Testis (tissue), 3 donors: ENCODE measurements around the gene GALNT18. TPM values are rescaled to one million over a fixed set of nuclear protein-coding genes. Genes with fewer than 3 reads are reported as not detected.

Experiments used
- DNase-seq: peaks from one replicate; pipeline ENCODE4 v3.0.0-alpha.2; 2019
- H3K27ac ChIP-seq, 2 donors: fragments of 200-600 bp; sonication (generic); one replicate each; pipeline ENCODE4 v1.5.1; 2019
- H3K27me3 ChIP-seq: fragments of 200-600 bp; sonication (generic); one replicate; pipeline ENCODE4 v1.5.1; 2019
- H3K36me3 ChIP-seq: fragments of 200-600 bp; sonication (generic); one replicate; pipeline ENCODE4 v1.5.1; 2017; ENCODE audit warnings: low read depth; ENCODE audit errors: missing control alignments
- H3K4me1 ChIP-seq: fragments of 200-600 bp; sonication (generic); one replicate; pipeline ENCODE4 v1.5.1; 2019
- H3K4me3 ChIP-seq, 2 donors: fragments of 200-600 bp; sonication (generic); one replicate each; pipeline ENCODE4 v1.5.1; 2017 to 2019
- H3K9me3 ChIP-seq: fragments of 200-600 bp; sonication (generic); one replicate; pipeline ENCODE4 v1.5.1; 2017
- CTCF ChIP-seq, 3 experiments: fragments of 450-650 bp in 2 of 3; fragments of 200-600 bp in 1 of 3; sonication (generic) in 1 of 3; IDR thresholded peaks; one replicate each; pipeline ENCODE4 v1.5.1; 2016 to 2019; ENCODE audit warnings: antibody characterized with exemption in 3 of 3, mild to moderate bottlenecking in 2 of 3, moderate library complexity in 1 of 3
- POLR2A ChIP-seq: fragments of 450-650 bp; IDR thresholded peaks from one replicate; pipeline ENCODE4 v1.6.1; 2017; ENCODE audit warnings: antibody characterized with exemption, mild to moderate bottlenecking, moderate library complexity
- WGBS, 2 donors: methylation state at CpG; one replicate each; pipeline ENCODE4 v1.1.5; 2018; 5-methylcytosine and 5-hydroxymethylcytosine counted together
- intact Hi-C: fragments of 100-400 bp; cut with DNase I; formaldehyde crosslinking; loops from one replicate; pipeline ENCODE4 v1.15.1; 2023; ENCODE audit warnings: low total_unique reads
- polyA plus RNA-seq: library from polyadenylated mRNA; stranded (reverse); fragments of 350-450 nt; fragmentation: Illumina TruSeq; extraction: RNeasy Lipid Tissue Mini Kit (QIAGEN cat#74804); gene quantifications from one replicate; pipeline ENCODE4 v1.2.3, GENCODE V29; 2014; ENCODE audit warnings: low read depth, low replicate concordance; ENCODE audit not compliant: insufficient read depth
- total RNA-seq, 2 donors: library from RNA; depleted of rRNA; stranded (reverse); fragments of >200 nt; gene quantifications; one replicate each; pipeline ENCODE4 v1.2.3, GENCODE V29; 2016

Gene GALNT18
- total and polyA plus RNA-seq, 3 donors from 2014 or later: 39.2 to 106 (median 73.9) TPM

GRCh38 chr11:11533751-11534150 lies 88.1 kb downstream of the GALNT18 start:
- no peak overlapping the region for H3K27ac ChIP-seq
- WGBS, 2 donors: 80 to 84% methylated on average over 6 to 7 of the region's 7 CpGs
- H3K36me3 ChIP-seq: no peaks in the 10 kb centered on the region
- peaks cover 42% of the 10 kb centered on the region for H3K4me1 ChIP-seq
- TF ChIP-seq POLR2A (no peak), CTCF (IDR thresholded peaks at IDR 0.05) (no peak)
- intact Hi-C loops: no loop called here
- DNase-seq: no peak
- H3K27me3 ChIP-seq: no peaks in the 10 kb centered on the region
- H3K9me3 ChIP-seq: no peaks in the 10 kb centered on the region
- H3K4me3 ChIP-seq: no peak overlapping the region

- Histone ChIP-seq H3K4me1 (peaks cover 35% of the 10 kb centered on the region), H3K36me3 (no peaks in the 10 kb centered on the region), H3K9me3 (no peaks in the 10 kb centered on the region), H3K4me3 (no peak overlapping the region), H3K27me3 (no peaks in the 10 kb centered on the region), H3K27ac (no peak overlapping the region)
- 90 to 98% methylated on average over 2 of the region's 2 CpGs for WGBS, 2 donors
- intact Hi-C loops: no loop called here
- TF ChIP-seq POLR2A (no peak), CTCF (IDR thresholded peaks at IDR 0.05) (no peak)
- no peak for DNase-seq
Measured at GRCh38 chr11:11533057-11533456, 88.7 kb downstream of the GALNT18 start.

GRCh38 chr11:11532574-11532973 lies 89.2 kb downstream of the GALNT18 start:
- DNase-seq: no peak
- no peak for TF ChIP-seq POLR2A
- no peak for TF ChIP-seq CTCF (IDR thresholded peaks at IDR 0.05)
- WGBS, 2 donors: 49 to 63% methylated on average over 2 of the region's 2 CpGs
- intact Hi-C loops: no loop called here
- Histone ChIP-seq H3K36me3 (no peaks in the 10 kb centered on the region), H3K27me3 (no peaks in the 10 kb centered on the region), H3K4me1 (peaks cover 32% of the 10 kb centered on the region), H3K4me3 (no peak overlapping the region), H3K27ac (no peak overlapping the region), H3K9me3 (no peaks in the 10 kb centered on the region)

GRCh38 chr11:11531131-11531908 lies 90.5 kb downstream of the GALNT18 start:
- peaks cover 29% of the 10 kb centered on the region for H3K4me1 ChIP-seq
- intact Hi-C loops: no loop called here

More at GRCh38 chr11:11531131-11531908, 90.5 kb downstream of the GALNT18 start:
- Histone ChIP-seq H3K4me3 (no peak overlapping the region), H3K27ac (no peak overlapping the region), H3K36me3 (no peaks in the 10 kb centered on the region), H3K27me3 (no peaks in the 10 kb centered on the region), H3K9me3 (no peaks in the 10 kb centered on the region)
- TF ChIP-seq CTCF (IDR thresholded peaks at IDR 0.05) (no peak), POLR2A (no peak)
- 71 to 83% methylated on average over 8 to 11 of the region's 11 CpGs for WGBS, 2 donors
- DNase-seq: no peak
